ENCODE measurements around the gene ENSA.

ENSA gene

GRCh38 chr1:150576794-150577556, 52.4 kb downstream of the ENSA start:
- Histone ChIP-seq H3K4me3 (ENCODE audit: insufficient read depth, low read length, poor library complexity, severe bottlenecking) (peak overlapping the region; percentile 96), H3K27ac (ENCODE audit: low read depth, low read length) (peak overlapping the region; percentile 91), H3K9me3 (ENCODE audit: insufficient read depth, low read length) (no peaks in the 10 kb centered on the region), H3K79me2 (ENCODE audit: insufficient read depth, low read length) (peaks cover 75% of the 10 kb centered on the region), H4K20me1 (ENCODE audit: low read depth, low read length) (peaks cover 52% of the 10 kb centered on the region), H3K9ac (ENCODE audit: low read length) (peak overlapping the region; percentile 99), H3K36me3 (ENCODE audit: low read length) (peaks cover 60% of the 10 kb centered on the region), H3F3A (ENCODE audit: insufficient read depth) (peaks cover 70% of the 10 kb centered on the region), H3K27me3 (ENCODE audit: low read length) (no peaks in the 10 kb centered on the region), H3K4me2 (ENCODE audit: low read depth, low read length, poor library complexity, severe bottlenecking) (peak overlapping the region; percentile 81), H2AFZ (ENCODE audit: low read depth, low read length, severe bottlenecking) (no peak overlapping the region), H3K9me2 (replicated peaks; ENCODE audit: insufficient read depth, low read length) (no peaks in the 10 kb centered on the region)
- no peak for TF ChIP-seq EZH2phosphoT487 (conservative IDR thresholded peaks at IDR 0.05; ENCODE audit: low read length)
- no peak for TF ChIP-seq CTCF (IDR thresholded peaks at IDR 0.05; ENCODE audit: insufficient read depth, low read length, poor library complexity, severe bottlenecking)

- H3K27ac ChIP-seq (ENCODE audit: low read depth, low read length), result peak overlapping the region; percentile 91
- peaks cover 60% of the 10 kb centered on the region for H3K36me3 ChIP-seq (ENCODE audit: low read length)
- TF ChIP-seq EZH2phosphoT487 (conservative IDR thresholded peaks at IDR 0.05; ENCODE audit: low read length) (no peak), CTCF (IDR thresholded peaks at IDR 0.05; ENCODE audit: insufficient read depth, low read length, poor library complexity, severe bottlenecking) (no peak)
- H3K27me3 ChIP-seq (ENCODE audit: low read length), result no peaks in the 10 kb centered on the region
- no peak overlapping the region for H2AFZ ChIP-seq (ENCODE audit: low read depth, low read length, severe bottlenecking)
- peak overlapping the region; percentile 81 for H3K4me2 ChIP-seq (ENCODE audit: low read depth, low read length, poor library complexity, severe bottlenecking)
- peaks cover 71% of the 10 kb centered on the region for H3F3A ChIP-seq (ENCODE audit: insufficient read depth)
- peaks cover 77% of the 10 kb centered on the region for H3K79me2 ChIP-seq (ENCODE audit: insufficient read depth, low read length)
- peak overlapping the region; percentile 96 for H3K4me3 ChIP-seq (ENCODE audit: insufficient read depth, low read length, poor library complexity, severe bottlenecking)
- no peaks in the 10 kb centered on the region for H3K9me2 ChIP-seq (replicated peaks; ENCODE audit: insufficient read depth, low read length)
- peak overlapping the region; percentile 99 for H3K9ac ChIP-seq (ENCODE audit: low read length)
- H3K9me3 ChIP-seq (ENCODE audit: insufficient read depth, low read length), result no peaks in the 10 kb centered on the region
- peaks cover 52% of the 10 kb centered on the region for H4K20me1 ChIP-seq (ENCODE audit: low read depth, low read length)
These were observed 53.1 kb downstream of the ENSA start for GRCh38 chr1:150576367-150576711.

- Histone ChIP-seq H3F3A (ENCODE audit: insufficient read depth) (peaks cover 73% of the 10 kb centered on the region), H3K79me2 (ENCODE audit: insufficient read depth, low read length) (peaks cover 80% of the 10 kb centered on the region), H3K9ac (ENCODE audit: low read length) (peak overlapping the region; percentile 99), H3K27me3 (ENCODE audit: low read length) (no peaks in the 10 kb centered on the region), H3K9me2 (replicated peaks; ENCODE audit: insufficient read depth, low read length) (no peaks in the 10 kb centered on the region), H3K4me3 (ENCODE audit: insufficient read depth, low read length, poor library complexity, severe bottlenecking) (peak overlapping the region; percentile 96), H4K20me1 (ENCODE audit: low read depth, low read length) (peaks cover 52% of the 10 kb centered on the region), H3K4me2 (ENCODE audit: low read depth, low read length, poor library complexity, severe bottlenecking) (peak overlapping the region; percentile 81), H3K27ac (ENCODE audit: low read depth, low read length) (peak overlapping the region; percentile 91), H3K9me3 (ENCODE audit: insufficient read depth, low read length) (no peaks in the 10 kb centered on the region), H3K36me3 (ENCODE audit: low read length) (peaks cover 60% of the 10 kb centered on the region), H2AFZ (ENCODE audit: low read depth, low read length, severe bottlenecking) (no peak overlapping the region)
- TF ChIP-seq EZH2phosphoT487 (conservative IDR thresholded peaks at IDR 0.05; ENCODE audit: low read length) (no peak), CTCF (IDR thresholded peaks at IDR 0.05; ENCODE audit: insufficient read depth, low read length, poor library complexity, severe bottlenecking) (no peak)
These were observed 53.7 kb downstream of the ENSA start for GRCh38 chr1:150575518-150576366.
